ENCODE measurements around the gene KMT2A. TPM values are rescaled to one million over a fixed set of nuclear protein-coding genes. Genes with fewer than 3 reads are reported as not detected.

KMT2A gene
- total RNA-seq, 3 donors from 2014 or later = 49.0 to 89.3 (median 51.4) TPM

DNA sequence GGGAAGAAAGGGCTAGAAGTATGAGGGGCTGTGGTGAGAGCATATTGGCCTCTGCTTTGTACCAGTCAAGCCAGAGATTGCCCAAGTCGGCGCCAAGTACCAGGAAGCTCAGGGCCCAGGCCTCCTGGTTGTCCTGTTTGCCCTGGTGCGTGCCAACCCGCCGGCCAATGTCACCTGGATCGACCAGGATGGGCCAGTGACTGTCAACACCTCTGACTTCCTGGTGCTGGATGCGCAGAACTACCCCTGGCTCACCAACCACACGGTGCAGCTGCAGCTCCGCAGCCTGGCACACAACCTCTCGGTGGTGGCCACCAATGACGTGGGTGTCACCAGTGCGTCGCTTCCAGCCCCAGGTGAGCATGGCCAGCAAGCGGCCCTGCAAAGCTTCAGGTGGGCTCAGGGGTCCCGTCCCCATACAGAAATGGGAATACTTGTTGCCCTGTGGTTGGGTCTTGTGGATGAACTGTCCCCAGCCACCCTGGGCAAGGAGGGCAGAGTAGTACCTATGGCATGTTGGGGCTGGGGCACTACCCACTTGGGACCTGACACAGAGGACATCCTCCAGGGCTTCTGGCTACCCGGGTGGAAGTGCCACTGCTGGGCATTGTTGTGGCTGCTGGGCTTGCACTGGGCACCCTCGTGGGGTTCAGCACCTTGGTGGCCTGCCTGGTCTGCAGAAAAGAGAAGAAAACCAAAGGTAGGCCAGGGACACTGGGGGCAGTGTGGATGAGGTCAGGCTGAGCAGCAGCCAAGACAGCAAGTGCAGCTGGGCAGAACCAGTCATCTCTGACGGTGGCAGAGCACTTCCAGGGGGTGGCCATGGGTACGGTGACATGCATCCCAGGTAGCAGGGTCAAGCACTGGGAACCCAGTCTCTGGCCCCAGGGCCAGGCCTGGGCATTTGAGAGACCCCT is 96.8 kb downstream of the KMT2A start:
- DNase-seq (no peak), ATAC-seq (no peak)
- Histone ChIP-seq H3K36me3 (ENCODE audit: low read depth) (no peaks in the 10 kb centered on the region), H3K4me3 (no peak overlapping the region), H3K4me1 (ENCODE audit: low read depth) (peaks cover 8% of the 10 kb centered on the region), H3K9me3 (no peaks in the 10 kb centered on the region)
- intact Hi-C loops (cut with DNase I, micrococcal nuclease) = no loop called here
- TF ChIP-seq, protein P1, sequence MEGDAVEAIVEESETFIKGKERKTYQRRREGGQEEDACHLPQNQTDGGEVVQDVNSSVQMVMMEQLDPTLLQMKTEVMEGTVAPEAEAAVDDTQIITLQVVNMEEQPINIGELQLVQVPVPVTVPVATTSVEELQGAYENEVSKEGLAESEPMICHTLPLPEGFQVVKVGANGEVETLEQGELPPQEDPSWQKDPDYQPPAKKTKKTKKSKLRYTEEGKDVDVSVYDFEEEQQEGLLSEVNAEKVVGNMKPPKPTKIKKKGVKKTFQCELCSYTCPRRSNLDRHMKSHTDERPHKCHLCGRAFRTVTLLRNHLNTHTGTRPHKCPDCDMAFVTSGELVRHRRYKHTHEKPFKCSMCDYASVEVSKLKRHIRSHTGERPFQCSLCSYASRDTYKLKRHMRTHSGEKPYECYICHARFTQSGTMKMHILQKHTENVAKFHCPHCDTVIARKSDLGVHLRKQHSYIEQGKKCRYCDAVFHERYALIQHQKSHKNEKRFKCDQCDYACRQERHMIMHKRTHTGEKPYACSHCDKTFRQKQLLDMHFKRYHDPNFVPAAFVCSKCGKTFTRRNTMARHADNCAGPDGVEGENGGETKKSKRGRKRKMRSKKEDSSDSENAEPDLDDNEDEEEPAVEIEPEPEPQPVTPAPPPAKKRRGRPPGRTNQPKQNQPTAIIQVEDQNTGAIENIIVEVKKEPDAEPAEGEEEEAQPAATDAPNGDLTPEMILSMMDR (IDR thresholded peaks at IDR 0.05) = no peak

GRCh38 chr11:118533769-118534729 is 97.8 kb downstream of the KMT2A start:
- Histone ChIP-seq H3K4me1 (ENCODE audit: low read depth) (peaks cover 8% of the 10 kb centered on the region), H3K36me3 (ENCODE audit: low read depth) (no peaks in the 10 kb centered on the region), H3K9me3 (no peaks in the 10 kb centered on the region), H3K4me3 (no peak overlapping the region)
- DNase-seq = peak in 1 of 3 donors; percentile 49
- ATAC-seq = peak; percentile 51
- TF ChIP-seq, protein P1 (IDR thresholded peaks at IDR 0.05) = no peak
- intact Hi-C loops (cut with DNase I, micrococcal nuclease) = no loop called here

DNA sequence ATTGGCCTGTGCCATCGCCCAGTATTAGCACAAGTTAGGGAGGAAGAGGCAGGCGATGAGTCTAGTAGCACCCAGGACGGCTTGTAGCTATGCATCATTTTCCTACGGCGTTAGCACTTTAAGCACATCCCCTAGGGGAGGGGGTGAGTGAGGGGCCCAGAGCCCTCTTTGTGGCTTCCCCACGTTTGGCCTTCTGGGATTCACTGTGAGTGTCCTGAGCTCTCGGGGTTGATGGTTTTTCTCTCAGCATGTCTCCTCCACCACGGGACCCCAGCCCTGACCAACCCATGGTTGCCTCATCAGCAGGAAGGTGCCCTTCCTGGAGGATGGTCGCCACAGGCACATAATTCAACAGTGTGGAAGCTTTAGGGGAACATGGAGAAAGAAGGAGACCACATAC is 99.0 kb downstream of the KMT2A start:
- DNase-seq (no peak), ATAC-seq (no peak)
- Histone ChIP-seq H3K9me3 (no peaks in the 10 kb centered on the region), H3K4me3 (no peak overlapping the region), H3K4me1 (ENCODE audit: low read depth) (peaks cover under 1% of the 10 kb centered on the region), H3K36me3 (ENCODE audit: low read depth) (no peaks in the 10 kb centered on the region)
- TF ChIP-seq, protein P1 (IDR thresholded peaks at IDR 0.05) = no peak
- intact Hi-C loops (cut with DNase I, micrococcal nuclease) = no loop called here

DNA sequence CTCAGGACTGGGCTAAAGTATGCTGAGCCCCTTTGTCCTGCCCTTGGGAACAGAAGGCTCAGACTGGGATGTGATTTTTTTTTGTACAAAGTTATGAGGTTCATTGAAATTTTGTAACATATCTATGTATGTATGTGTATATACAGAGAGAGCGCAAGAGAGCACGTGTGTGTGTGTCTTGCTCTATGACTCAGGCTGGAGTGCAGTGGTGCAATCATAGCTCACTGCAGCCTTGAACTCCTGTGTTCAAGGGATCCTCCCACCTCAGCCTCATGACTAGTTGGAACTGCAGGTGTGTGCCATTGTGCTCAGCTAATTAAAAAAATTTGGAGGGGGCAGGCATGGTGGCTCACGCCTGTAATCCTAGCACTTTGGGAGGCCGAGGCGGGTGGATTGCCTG is 100.4 kb downstream of the KMT2A start:
- ATAC-seq (no peak), DNase-seq (no peak)
- no peaks in the 10 kb centered on the region for H3K36me3 ChIP-seq (ENCODE audit: low read depth)
- no peaks in the 10 kb centered on the region for H3K4me1 ChIP-seq (ENCODE audit: low read depth)
- H3K9me3 ChIP-seq = no peaks in the 10 kb centered on the region
- intact Hi-C loops (cut with DNase I, micrococcal nuclease) = no loop called here
- TF ChIP-seq, protein P1 (IDR thresholded peaks at IDR 0.05) = no peak
- H3K4me3 ChIP-seq = no peak overlapping the region

DNA sequence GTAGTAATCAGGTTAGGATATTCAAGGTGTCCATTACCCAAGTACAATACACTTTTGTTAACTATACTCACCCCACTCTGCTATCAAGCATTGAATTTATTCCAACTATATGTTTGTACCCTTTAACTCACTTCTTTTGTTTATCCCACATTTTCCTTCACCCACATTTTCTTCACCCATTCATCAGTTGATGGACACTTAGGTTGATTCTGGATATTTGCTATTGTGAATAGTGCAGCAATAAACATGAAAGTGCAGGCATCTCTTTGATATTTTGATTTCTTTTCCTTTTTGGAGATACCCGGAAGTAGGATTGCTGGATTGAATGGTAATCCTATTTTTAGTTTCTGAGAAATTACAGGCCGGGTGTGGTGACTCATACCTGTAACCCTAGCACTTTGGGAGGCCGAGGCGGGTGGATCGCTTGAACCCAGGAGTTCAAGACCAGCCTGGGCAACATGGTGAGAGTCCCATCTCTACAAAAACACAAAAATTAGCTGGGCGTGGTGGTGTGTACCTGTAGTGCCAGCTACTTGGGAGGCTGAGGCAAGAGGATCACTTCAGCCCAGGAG is 101.2 kb downstream of the KMT2A start:
- intact Hi-C loops (cut with DNase I, micrococcal nuclease) = no loop called here
- no peak overlapping the region for H3K4me3 ChIP-seq
- H3K36me3 ChIP-seq (ENCODE audit: low read depth) = no peaks in the 10 kb centered on the region
- H3K9me3 ChIP-seq = no peaks in the 10 kb centered on the region
- H3K4me1 ChIP-seq (ENCODE audit: low read depth) = no peaks in the 10 kb centered on the region
- ATAC-seq (no peak), DNase-seq (no peak)
- TF ChIP-seq, protein P1 (IDR thresholded peaks at IDR 0.05) = no peak

All from mucosa of descending colon (tissue), 3 donors.